Pons (tissue), 1 donor: ENCODE results near the gene SSC4D.
"Not testable (repeated sequence)": the region's sequence is repeated elsewhere in the genome, so short reads cannot be mapped to it uniquely, and the experiment has no call there.

Source experiments
- DNase-seq: peaks from one replicate; pipeline ENCODE4 v3.0.0-alpha.2; 2016; ENCODE audit warnings: low spot score

Gene SSC4D

GRCh38 chr7:76409537-76409936, at the start of gene SSC4D:
Gene SSC4D (minus strand): TSS chr7:76409697. CDS start chr7:76404439, 5,258 bp downstream.
- no peak for DNase-seq

GRCh38 chr7:76458504-76458903, 49.0 kb upstream of the SSC4D start:
- DNase-seq = not testable (repeated sequence)

GRCh38 chr7:76457017-76457416, 47.5 kb upstream of the SSC4D start:
- not testable (repeated sequence) for DNase-seq

GRCh38 chr7:76445577-76446008, 36.1 kb upstream of the SSC4D start:
- DNase-seq = peak; percentile 52

GRCh38 chr7:76443846-76444245, 34.3 kb upstream of the SSC4D start:
- not testable (repeated sequence) for DNase-seq

GRCh38 chr7:76442664-76443446, 33.4 kb upstream of the SSC4D start:
- not testable (repeated sequence) for DNase-seq

GRCh38 chr7:76441792-76442191, 32.3 kb upstream of the SSC4D start:
- not testable (repeated sequence) for DNase-seq

GRCh38 chr7:76440404-76440803, 30.9 kb upstream of the SSC4D start:
- DNase-seq = not testable (repeated sequence)

- not testable (repeated sequence) for DNase-seq
Measured at GRCh38 chr7:76439120-76439888, 29.8 kb upstream of the SSC4D start.

GRCh38 chr7:76437873-76438272, 28.4 kb upstream of the SSC4D start:
- peak; percentile 68 for DNase-seq

- no peak for DNase-seq
Measured at GRCh38 chr7:76430836-76431235, 21.3 kb upstream of the SSC4D start.

- no peak for DNase-seq
Measured at GRCh38 chr7:76430211-76430610, 20.7 kb upstream of the SSC4D start.

- peak; percentile 46 for DNase-seq
Measured at GRCh38 chr7:76428868-76429805, 19.6 kb upstream of the SSC4D start.

GRCh38 chr7:76428149-76428823, 18.8 kb upstream of the SSC4D start:
- no peak for DNase-seq

GRCh38 chr7:76427635-76428034, 18.1 kb upstream of the SSC4D start:
- no peak for DNase-seq

GRCh38 chr7:76426246-76426645, 16.7 kb upstream of the SSC4D start:
- no peak for DNase-seq

GRCh38 chr7:76425558-76425957, 16.1 kb upstream of the SSC4D start:
- not testable (repeated sequence) for DNase-seq

GRCh38 chr7:76425156-76425555, 15.7 kb upstream of the SSC4D start:
- no peak for DNase-seq

- DNase-seq = no peak
Measured at GRCh38 chr7:76424413-76425111, 15.1 kb upstream of the SSC4D start, which contains the start of gene ZP3. Gene ZP3 (plus strand): TSS chr7:76424950. CDS start chr7:76424965, 15 bp downstream.

- no peak for DNase-seq
Measured at GRCh38 chr7:76423666-76424412, 14.3 kb upstream of the SSC4D start.
